Upper lobe of left lung (tissue), 6 donors: ENCODE measurements around the gene AP3S2. TPM values are rescaled to one million over a fixed set of nuclear protein-coding genes. Genes with fewer than 3 reads are reported as not detected.

Source experiments
- ATAC-seq, 2 donors: fragments of 200-7000 bp; cut with Tn5 transposase; one replicate each; pipeline ENCODE4 v1.9.1; 2022; ENCODE audit warnings: mild to moderate bottlenecking in 2 of 2, moderate library complexity in 2 of 2; ENCODE audit not compliant: low FRiP score in 2 of 2
- DNase-seq, 2 donors: peaks; one replicate each; pipeline ENCODE4 v3.0.0-alpha.2; 2019 to 2020
- H3K27ac ChIP-seq, 4 donors: fragments of 200-600 bp; sonication (generic); one replicate each; pipeline ENCODE4 v1.5.1; 2016 to 2019
- H3K27me3 ChIP-seq, 4 donors: fragments of 200-600 bp; sonication (generic); one replicate each; pipeline ENCODE4 v1.5.1; 2017 to 2019
- H3K36me3 ChIP-seq, 4 donors: fragments of 200-600 bp; sonication (generic); one replicate each; pipeline ENCODE4 v1.5.1; 2016 to 2019
- H3K4me1 ChIP-seq, 4 donors: fragments of 200-600 bp; sonication (generic); one replicate each; pipeline ENCODE4 v1.5.1; 2018 to 2019
- H3K4me3 ChIP-seq, 4 donors: fragments of 200-600 bp; sonication (generic); one replicate each; pipeline ENCODE4 v1.5.1; 2017 to 2019; ENCODE audit warnings: mild to moderate bottlenecking in 2 of 4, moderate library complexity in 1 of 4
- H3K9me3 ChIP-seq, 4 donors: fragments of 200-600 bp; sonication (generic); one replicate each; pipeline ENCODE4 v1.5.1; 2018 to 2019
- CTCF ChIP-seq, 6 experiments: fragments of 450-650 bp in 4 of 6; fragments of 200-600 bp in 2 of 6; sonication (generic) in 2 of 6; IDR thresholded peaks; one replicate each; pipeline ENCODE4 v1.5.1; 2016 to 2019; ENCODE audit warnings: antibody characterized with exemption in 6 of 6
- EP300 ChIP-seq, 4 donors: sonication (generic); formaldehyde crosslinking; IDR thresholded peaks; one replicate each; pipeline ENCODE4 v1.5.1; 2017; ENCODE audit warnings: antibody characterized with exemption in 4 of 4, control low read depth in 2 of 4
- POLR2A ChIP-seq, 4 donors: fragments of 450-650 bp; IDR thresholded peaks; one replicate each; pipeline ENCODE4 v1.5.1; 2016 to 2017; ENCODE audit warnings: antibody characterized with exemption in 4 of 4, mild to moderate bottlenecking in 2 of 4
- POLR2AphosphoS5 ChIP-seq, 2 donors: sonication (generic); formaldehyde crosslinking; IDR thresholded peaks; one replicate each; pipeline ENCODE4 v1.5.1; 2017; ENCODE audit warnings: antibody characterized with exemption in 2 of 2
- WGBS, 2 donors: methylation state at CpG; one replicate each; pipeline ENCODE4 v1.1.5; 2017 to 2018; 5-methylcytosine and 5-hydroxymethylcytosine counted together
- total RNA-seq, 6 donors: library from RNA; depleted of rRNA in 4 of 6; stranded (reverse); fragments of >200 nt in 4 of 6; gene quantifications; one replicate each; pipeline versions ENCODE4 v1.1.0 to v1.2.1, GENCODE V29; 2016 to 2021
- donor health status: DM: no; HTN: no; CAD: no; lungs with moderate emphysema.
- donor health status: DM: no; HTN: yes; CAD: no; lungs with severe emphysema.

The AP3S2 gene
- total RNA-seq, 6 donors from 2014 or later: 19.6 to 46.1 (median 28.9) TPM

- H3K27me3 ChIP-seq: no peaks in the 10 kb centered on the region
- peak overlapping the region in 2 of 4 donors; percentile 13 to 44 for H3K27ac ChIP-seq
- H3K4me1 ChIP-seq: peaks cover 3 to 19% (median 12%) of the 10 kb centered on the region in 4 donors
- no peak for TF ChIP-seq CTCF (IDR thresholded peaks at IDR 0.05)
- peaks cover 0 to 42% (median 0%) of the 10 kb centered on the region in 4 donors for H3K36me3 ChIP-seq
- H3K4me3 ChIP-seq: no peak overlapping the region
- H3K9me3 ChIP-seq: no peaks in the 10 kb centered on the region
- peak in 1 of 2 donors; percentile 74 for DNase-seq
- no peak for ATAC-seq
- 57 to 80% methylated on average over 2 of the region's 2 CpGs for WGBS, 2 donors
These were observed 46.7 kb downstream of the AP3S2 start for GRCh38 chr15:89847101-89847500.

GRCh38 chr15:89845305-89845893 lies 48.4 kb downstream of the AP3S2 start:
- Histone ChIP-seq H3K4me1 (peaks cover 3 to 19% (median 12%) of the 10 kb centered on the region in 4 donors), H3K27me3 (no peaks in the 10 kb centered on the region), H3K4me3 (no peak overlapping the region), H3K36me3 (peaks cover 0 to 32% (median 0%) of the 10 kb centered on the region in 4 donors), H3K9me3 (no peaks in the 10 kb centered on the region), H3K27ac (peak overlapping the region in 2 of 4 donors; percentile 0 to 10)
- WGBS, 2 donors: 68 to 73% methylated on average over 5 of the region's 5 CpGs
- ATAC-seq (peak; percentile 70 to 75), DNase-seq (no peak)
- TF ChIP-seq EP300 (IDR thresholded peaks at IDR 0.05): no peak
- TF ChIP-seq POLR2A (IDR thresholded peaks at IDR 0.05): no peak
- no peak for TF ChIP-seq CTCF (IDR thresholded peaks at IDR 0.05)
- TF ChIP-seq POLR2AphosphoS5 (IDR thresholded peaks at IDR 0.05): no peak

GRCh38 chr15:89841962-89842361 lies 51.8 kb downstream of the AP3S2 start:
- no peak for ATAC-seq
- peaks cover 13 to 36% (median 25%) of the 10 kb centered on the region in 4 donors for H3K4me1 ChIP-seq
- TF ChIP-seq EP300 (IDR thresholded peaks at IDR 0.05) (no peak), POLR2A (IDR thresholded peaks at IDR 0.05) (no peak), CTCF (IDR thresholded peaks at IDR 0.05) (no peak), POLR2AphosphoS5 (IDR thresholded peaks at IDR 0.05) (no peak)

GRCh38 chr15:89841306-89841705 lies 52.5 kb downstream of the AP3S2 start:
- ATAC-seq: no peak
- H3K4me1 ChIP-seq: peaks cover 17 to 36% (median 31%) of the 10 kb centered on the region in 4 donors
- DNase-seq: no peak
- TF ChIP-seq POLR2AphosphoS5 (IDR thresholded peaks at IDR 0.05) (no peak), POLR2A (IDR thresholded peaks at IDR 0.05) (no peak), EP300 (IDR thresholded peaks at IDR 0.05) (no peak), CTCF (IDR thresholded peaks at IDR 0.05) (no peak)
- no peaks in the 10 kb centered on the region for H3K9me3 ChIP-seq
- 89 to 90% methylated on average over 4 of the region's 4 CpGs for WGBS, 2 donors
- H3K27ac ChIP-seq: no peak overlapping the region
- peaks cover 0 to 47% (median 7%) of the 10 kb centered on the region in 4 donors for H3K36me3 ChIP-seq
- H3K27me3 ChIP-seq: no peaks in the 10 kb centered on the region
- no peak overlapping the region for H3K4me3 ChIP-seq

More at GRCh38 chr15:89841962-89842361, 51.8 kb downstream of the AP3S2 start:
- DNase-seq: no peak
- Histone ChIP-seq H3K36me3 (peaks cover 0 to 40% (median 5%) of the 10 kb centered on the region in 4 donors), H3K9me3 (no peaks in the 10 kb centered on the region), H3K4me3 (no peak overlapping the region), H3K27me3 (no peaks in the 10 kb centered on the region), H3K27ac (no peak overlapping the region)
- WGBS, 2 donors: 96 to 100% methylated on average over 1 of the region's 1 CpG
